Esophagus muscularis mucosa (tissue), 4 donors: Measurements from ENCODE around the gene OLIG3.

Experiments
- CTCF ChIP-seq, 3 experiments: fragments of 200-600 bp in 2 of 3; fragments of 450-650 bp in 1 of 3; sonication (generic) in 2 of 3; IDR thresholded peaks; one replicate each; pipeline ENCODE4 v1.5.1; 2017 to 2019; ENCODE audit warnings: antibody characterized with exemption in 3 of 3, mild to moderate bottlenecking in 2 of 3, moderate library complexity in 1 of 3
- EP300 ChIP-seq: sonication (generic); formaldehyde crosslinking; IDR thresholded peaks from one replicate; pipeline ENCODE4 v1.6.1; 2017; ENCODE audit warnings: antibody characterized with exemption
- POLR2A ChIP-seq: fragments of 450-650 bp; IDR thresholded peaks from one replicate; pipeline ENCODE4 v1.6.1; 2017; ENCODE audit warnings: antibody characterized with exemption, moderate library complexity, mild to moderate bottlenecking, low read depth
- POLR2AphosphoS5 ChIP-seq, 2 donors: sonication (generic); formaldehyde crosslinking; IDR thresholded peaks; one replicate each; pipeline ENCODE4 v1.6.1; 2017; ENCODE audit warnings: antibody characterized with exemption in 2 of 2

GRCh38 chr6:137492289-137493217 is 1.6 kb downstream of the OLIG3 start:
- TF ChIP-seq CTCF (IDR thresholded peaks at IDR 0.05) (no peak), POLR2AphosphoS5 (IDR thresholded peaks at IDR 0.05) (no peak), EP300 (no peak), POLR2A (no peak)
